Measurements from ENCODE around the gene MAP3K3. TPM values are rescaled to one million over a fixed set of nuclear protein-coding genes. Genes with fewer than 3 reads are reported as not detected.

Gene MAP3K3
- polyA plus RNA-seq, 1 experiment, result 32.5 TPM

DNA sequence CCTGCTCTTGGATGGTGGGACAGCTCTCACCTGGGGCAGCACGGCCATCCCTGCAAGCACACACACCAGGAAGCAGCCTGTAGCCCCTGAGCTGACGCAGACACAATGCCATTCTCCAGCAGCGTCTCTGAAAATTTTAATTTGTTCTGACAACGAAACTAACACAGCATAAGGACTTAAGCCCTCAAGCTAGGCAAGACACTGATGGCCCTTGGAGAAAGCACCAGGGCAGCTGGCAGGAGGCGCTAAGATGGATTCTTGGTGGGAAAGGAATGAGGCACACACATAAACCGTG is 80.5 kb downstream of the MAP3K3 start:
- ChIA-PET POLR2A (no interaction called here), CTCF (interaction anchor here (0.6 to 1.0 kb wide), 3 partner anchors 10 to 39 kb away, joined by 3 to 6 read pairs (median 3); partner anchors contain the start of gene STRADA)
- TF ChIP-seq, protein P1, sequence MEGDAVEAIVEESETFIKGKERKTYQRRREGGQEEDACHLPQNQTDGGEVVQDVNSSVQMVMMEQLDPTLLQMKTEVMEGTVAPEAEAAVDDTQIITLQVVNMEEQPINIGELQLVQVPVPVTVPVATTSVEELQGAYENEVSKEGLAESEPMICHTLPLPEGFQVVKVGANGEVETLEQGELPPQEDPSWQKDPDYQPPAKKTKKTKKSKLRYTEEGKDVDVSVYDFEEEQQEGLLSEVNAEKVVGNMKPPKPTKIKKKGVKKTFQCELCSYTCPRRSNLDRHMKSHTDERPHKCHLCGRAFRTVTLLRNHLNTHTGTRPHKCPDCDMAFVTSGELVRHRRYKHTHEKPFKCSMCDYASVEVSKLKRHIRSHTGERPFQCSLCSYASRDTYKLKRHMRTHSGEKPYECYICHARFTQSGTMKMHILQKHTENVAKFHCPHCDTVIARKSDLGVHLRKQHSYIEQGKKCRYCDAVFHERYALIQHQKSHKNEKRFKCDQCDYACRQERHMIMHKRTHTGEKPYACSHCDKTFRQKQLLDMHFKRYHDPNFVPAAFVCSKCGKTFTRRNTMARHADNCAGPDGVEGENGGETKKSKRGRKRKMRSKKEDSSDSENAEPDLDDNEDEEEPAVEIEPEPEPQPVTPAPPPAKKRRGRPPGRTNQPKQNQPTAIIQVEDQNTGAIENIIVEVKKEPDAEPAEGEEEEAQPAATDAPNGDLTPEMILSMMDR (IDR thresholded peaks at IDR 0.05; ENCODE audit: insufficient read depth, low read depth, low read length), result no peak
- Histone ChIP-seq H3K4me3 (ENCODE audit: low read depth, low read length) (no peak overlapping the region), H3K36me3 (ENCODE audit: control insufficient read depth, insufficient read depth, low read length) (peaks cover 3% of the 10 kb centered on the region; the same call in 1 of the 2 replicates), H3K27me3 (ENCODE audit: control insufficient read depth, insufficient read depth, low read length) (no peaks in the 10 kb centered on the region)
- no peak for DNase-seq (ENCODE audit: low read depth)

DNA sequence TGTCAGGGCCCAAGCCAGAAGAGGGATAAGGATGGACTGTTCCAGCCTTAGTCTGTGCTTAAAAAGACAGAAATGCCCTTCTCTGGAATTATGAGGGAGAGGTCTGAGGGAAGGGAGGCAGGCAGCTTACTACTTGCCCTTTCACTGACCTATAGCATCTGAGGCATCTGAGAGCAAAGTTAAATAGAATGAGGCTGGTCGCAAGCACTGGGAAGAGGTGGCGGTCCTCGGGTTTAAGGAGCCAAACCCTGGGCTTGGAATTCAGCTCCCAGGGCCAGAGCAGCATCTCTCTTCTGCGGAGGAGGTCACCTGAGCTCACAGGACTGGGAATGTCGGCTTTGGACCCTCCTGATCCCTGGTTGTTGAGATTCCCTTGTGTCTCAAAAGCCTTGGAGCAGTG is 80.8 kb downstream of the MAP3K3 start:
- Histone ChIP-seq H3K4me3 (ENCODE audit: low read depth, low read length) (no peak overlapping the region), H3K36me3 (ENCODE audit: control insufficient read depth, insufficient read depth, low read length) (peaks cover 3% of the 10 kb centered on the region; the same call in 1 of the 2 replicates), H3K27me3 (ENCODE audit: control insufficient read depth, insufficient read depth, low read length) (no peaks in the 10 kb centered on the region)
- DNase-seq (ENCODE audit: low read depth), result no peak
- ChIA-PET CTCF (interaction anchor here (0.6 to 1.0 kb wide), 2 partner anchors 10 to 39 kb away, joined by 3 to 6 read pairs; partner anchors contain the start of gene STRADA), POLR2A (no interaction called here)
- TF ChIP-seq, protein P1 (IDR thresholded peaks at IDR 0.05; ENCODE audit: insufficient read depth, low read depth, low read length), result no peak

GRCh38 chr17:63703556-63704258 is 81.5 kb downstream of the MAP3K3 start:
- Histone ChIP-seq H3K36me3 (ENCODE audit: control insufficient read depth, insufficient read depth, low read length) (peaks cover 3% of the 10 kb centered on the region; the same call in 1 of the 2 replicates), H3K4me3 (ENCODE audit: low read depth, low read length) (no peak overlapping the region), H3K27me3 (ENCODE audit: control insufficient read depth, insufficient read depth, low read length) (no peaks in the 10 kb centered on the region)
- TF ChIP-seq, protein P1 (IDR thresholded peaks at IDR 0.05; ENCODE audit: insufficient read depth, low read depth, low read length), result no peak
- ChIA-PET POLR2A (no interaction called here), CTCF (no interaction called here)
- DNase-seq (ENCODE audit: low read depth), result no peak

DNA sequence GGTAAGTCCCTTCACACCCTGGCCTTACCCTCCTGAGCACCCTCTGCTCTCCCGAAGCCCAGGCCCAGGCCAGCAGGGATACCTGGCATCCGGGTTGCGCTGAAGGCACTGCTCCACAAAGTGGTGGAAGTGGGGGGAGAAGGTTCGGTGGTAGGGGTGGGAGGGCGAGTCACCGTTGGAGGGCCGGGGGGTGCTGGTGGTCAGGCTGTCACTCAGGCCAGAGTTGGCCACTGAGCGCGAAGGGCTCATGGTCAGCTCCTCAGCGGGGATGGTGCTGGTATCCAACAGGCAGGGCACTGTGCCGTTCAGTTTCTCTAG is 82.0 kb downstream of the MAP3K3 start:
- ChIA-PET POLR2A (no interaction called here), CTCF (no interaction called here)
- Histone ChIP-seq H3K4me3 (ENCODE audit: low read depth, low read length) (no peak overlapping the region), H3K27me3 (ENCODE audit: control insufficient read depth, insufficient read depth, low read length) (no peaks in the 10 kb centered on the region), H3K36me3 (ENCODE audit: control insufficient read depth, insufficient read depth, low read length) (peaks cover 5% of the 10 kb centered on the region; the same call in 1 of the 2 replicates)
- TF ChIP-seq, protein P1 (IDR thresholded peaks at IDR 0.05; ENCODE audit: insufficient read depth, low read depth, low read length), result no peak
- DNase-seq (ENCODE audit: low read depth), result no peak

- DNase-seq (ENCODE audit: low read depth), result no peak
- Histone ChIP-seq H3K27me3 (ENCODE audit: control insufficient read depth, insufficient read depth, low read length) (no peaks in the 10 kb centered on the region), H3K36me3 (ENCODE audit: control insufficient read depth, insufficient read depth, low read length) (peaks cover 6% of the 10 kb centered on the region; the same call in 1 of the 2 replicates), H3K4me3 (ENCODE audit: low read depth, low read length) (no peak overlapping the region)
- ChIA-PET CTCF (no interaction called here), POLR2A (no interaction called here)
- TF ChIP-seq, protein P1 (IDR thresholded peaks at IDR 0.05; ENCODE audit: insufficient read depth, low read depth, low read length), result no peak
Measured at GRCh38 chr17:63704836-63705235, 82.6 kb downstream of the MAP3K3 start.

All from BJ (cell line).